ENCODE data around the gene GALNTL6.

- no peak for TF ChIP-seq POLR2A (IDR thresholded peaks at IDR 0.05; ENCODE audit: low read length)
- TF ChIP-seq GATA1 (IDR thresholded peaks at IDR 0.05; ENCODE audit: low read depth, low read length), result no peak
These were observed 432.3 kb downstream of the GALNTL6 start for GRCh38 chr4:172245516-172245915.
